ENCODE measurements around the gene SCNN1A.

The SCNN1A gene

GRCh38 chr12:6330999-6331714 is 44.2 kb downstream of the SCNN1A start:
- no peak overlapping the region for H3K4me3 Mint-ChIP-seq
- no peaks in the 10 kb centered on the region for H3K9me3 Mint-ChIP-seq
- H3K27me3 Mint-ChIP-seq (ENCODE audit: low read depth): no peaks in the 10 kb centered on the region
- no peak for DNase-seq (ENCODE audit: low spot score)
- peaks cover 32% of the 10 kb centered on the region for H3K4me1 Mint-ChIP-seq (ENCODE audit: low read depth)
- no peak overlapping the region for H3K27ac Mint-ChIP-seq
- peaks cover 48% of the 10 kb centered on the region for H3K36me3 Mint-ChIP-seq (ENCODE audit: low read depth)

- Mint-ChIP-seq H3K4me3 (no peak overlapping the region), H3K27me3 (ENCODE audit: low read depth) (no peaks in the 10 kb centered on the region), H3K9me3 (no peaks in the 10 kb centered on the region), H3K4me1 (ENCODE audit: low read depth) (peaks cover 24% of the 10 kb centered on the region), H3K36me3 (ENCODE audit: low read depth) (peaks cover 46% of the 10 kb centered on the region), H3K27ac (no peak overlapping the region)
- no peak for DNase-seq (ENCODE audit: low spot score)
These were observed 45.2 kb downstream of the SCNN1A start for GRCh38 chr12:6330192-6330591.

- Mint-ChIP-seq H3K4me3 (no peak overlapping the region), H3K4me1 (ENCODE audit: low read depth) (peaks cover 20% of the 10 kb centered on the region), H3K9me3 (no peaks in the 10 kb centered on the region), H3K36me3 (ENCODE audit: low read depth) (peaks cover 41% of the 10 kb centered on the region), H3K27ac (no peak overlapping the region), H3K27me3 (ENCODE audit: low read depth) (no peaks in the 10 kb centered on the region)
- DNase-seq (ENCODE audit: low spot score): no peak
These were observed 45.7 kb downstream of the SCNN1A start for GRCh38 chr12:6329703-6330064.

- Mint-ChIP-seq H3K9me3 (no peaks in the 10 kb centered on the region), H3K4me1 (ENCODE audit: low read depth) (peaks cover 21% of the 10 kb centered on the region), H3K27ac (no peak overlapping the region), H3K27me3 (ENCODE audit: low read depth) (no peaks in the 10 kb centered on the region), H3K4me3 (no peak overlapping the region), H3K36me3 (ENCODE audit: low read depth) (peaks cover 39% of the 10 kb centered on the region)
- DNase-seq (ENCODE audit: low spot score): no peak
These were observed 46.2 kb downstream of the SCNN1A start for GRCh38 chr12:6328945-6329702.

GRCh38 chr12:6328045-6328779 is 47.2 kb downstream of the SCNN1A start:
- H3K27me3 Mint-ChIP-seq (ENCODE audit: low read depth): no peaks in the 10 kb centered on the region
- H3K36me3 Mint-ChIP-seq (ENCODE audit: low read depth): peaks cover 32% of the 10 kb centered on the region
- no peak for DNase-seq (ENCODE audit: low spot score)
- H3K27ac Mint-ChIP-seq: peak overlapping the region; percentile 26
- H3K9me3 Mint-ChIP-seq: no peaks in the 10 kb centered on the region
- H3K4me3 Mint-ChIP-seq: no peak overlapping the region
- peaks cover 19% of the 10 kb centered on the region for H3K4me1 Mint-ChIP-seq (ENCODE audit: low read depth)

- H3K27ac Mint-ChIP-seq: no peak overlapping the region
- DNase-seq (ENCODE audit: low spot score): no peak
- peaks cover 17% of the 10 kb centered on the region for H3K4me1 Mint-ChIP-seq (ENCODE audit: low read depth)
- no peaks in the 10 kb centered on the region for H3K9me3 Mint-ChIP-seq
- H3K4me3 Mint-ChIP-seq: no peak overlapping the region
- H3K27me3 Mint-ChIP-seq (ENCODE audit: low read depth): no peaks in the 10 kb centered on the region
- peaks cover 25% of the 10 kb centered on the region for H3K36me3 Mint-ChIP-seq (ENCODE audit: low read depth)
These were observed 47.9 kb downstream of the SCNN1A start for GRCh38 chr12:6327229-6328041.

- H3K4me1 Mint-ChIP-seq (ENCODE audit: low read depth): peaks cover 17% of the 10 kb centered on the region
- peaks cover 24% of the 10 kb centered on the region for H3K36me3 Mint-ChIP-seq (ENCODE audit: low read depth)
- no peak overlapping the region for H3K27ac Mint-ChIP-seq
- H3K27me3 Mint-ChIP-seq (ENCODE audit: low read depth): no peaks in the 10 kb centered on the region
- DNase-seq (ENCODE audit: low spot score): no peak
- H3K4me3 Mint-ChIP-seq: no peak overlapping the region
- no peaks in the 10 kb centered on the region for H3K9me3 Mint-ChIP-seq
These were observed 48.8 kb downstream of the SCNN1A start for GRCh38 chr12:6326316-6327228.

- H3K4me1 Mint-ChIP-seq (ENCODE audit: low read depth): peaks cover 17% of the 10 kb centered on the region
- H3K27me3 Mint-ChIP-seq (ENCODE audit: low read depth): no peaks in the 10 kb centered on the region
- peaks cover 13% of the 10 kb centered on the region for H3K36me3 Mint-ChIP-seq (ENCODE audit: low read depth)
- H3K9me3 Mint-ChIP-seq: no peaks in the 10 kb centered on the region
- DNase-seq (ENCODE audit: low spot score): no peak
- H3K4me3 Mint-ChIP-seq: no peak overlapping the region
- H3K27ac Mint-ChIP-seq: no peak overlapping the region
These were observed 50.2 kb downstream of the SCNN1A start for GRCh38 chr12:6324936-6325750.

GRCh38 chr12:6323995-6324711 is 51.2 kb downstream of the SCNN1A start:
- H3K4me1 Mint-ChIP-seq (ENCODE audit: low read depth): peaks cover 17% of the 10 kb centered on the region
- H3K4me3 Mint-ChIP-seq: peak overlapping the region; percentile 55
- peaks cover 3% of the 10 kb centered on the region for H3K27me3 Mint-ChIP-seq (ENCODE audit: low read depth)
- no peaks in the 10 kb centered on the region for H3K9me3 Mint-ChIP-seq
- H3K27ac Mint-ChIP-seq: peak overlapping the region; percentile 88
- DNase-seq (ENCODE audit: low spot score): no peak
- H3K36me3 Mint-ChIP-seq (ENCODE audit: low read depth): peaks cover 8% of the 10 kb centered on the region

GRCh38 chr12:6323340-6323994 is 51.9 kb downstream of the SCNN1A start:
- Mint-ChIP-seq H3K4me1 (ENCODE audit: low read depth) (peaks cover 20% of the 10 kb centered on the region), H3K27me3 (ENCODE audit: low read depth) (peaks cover 3% of the 10 kb centered on the region), H3K9me3 (no peaks in the 10 kb centered on the region), H3K27ac (peak overlapping the region; percentile 88), H3K4me3 (peak overlapping the region; percentile 55), H3K36me3 (ENCODE audit: low read depth) (peaks cover 8% of the 10 kb centered on the region)
- peak; percentile 32 for DNase-seq (ENCODE audit: low spot score)

- H3K4me1 Mint-ChIP-seq (ENCODE audit: low read depth): peaks cover 25% of the 10 kb centered on the region
- H3K4me3 Mint-ChIP-seq: no peak overlapping the region
- peaks cover 5% of the 10 kb centered on the region for H3K36me3 Mint-ChIP-seq (ENCODE audit: low read depth)
- H3K27me3 Mint-ChIP-seq (ENCODE audit: low read depth): peaks cover 3% of the 10 kb centered on the region
- no peaks in the 10 kb centered on the region for H3K9me3 Mint-ChIP-seq
- H3K27ac Mint-ChIP-seq: peak overlapping the region; percentile 88
- DNase-seq (ENCODE audit: low spot score): no peak
These were observed 52.4 kb downstream of the SCNN1A start for GRCh38 chr12:6322969-6323339.

Data from T-helper 2 cell treated with Interferon-gamma antibody and Interleukin-4, amounts not matched to agents 5 μg/mL and 100 μg/mL, for 36 hours (primary cell).